Measurements from ENCODE around the gene PRKD2. TPM values are rescaled to one million over a fixed set of nuclear protein-coding genes. Genes with fewer than 3 reads are reported as not detected.

The PRKD2 gene
- total and polyA plus RNA-seq, 8 donors = 7.0 to 50.6 (median 26.3) TPM

DNA sequence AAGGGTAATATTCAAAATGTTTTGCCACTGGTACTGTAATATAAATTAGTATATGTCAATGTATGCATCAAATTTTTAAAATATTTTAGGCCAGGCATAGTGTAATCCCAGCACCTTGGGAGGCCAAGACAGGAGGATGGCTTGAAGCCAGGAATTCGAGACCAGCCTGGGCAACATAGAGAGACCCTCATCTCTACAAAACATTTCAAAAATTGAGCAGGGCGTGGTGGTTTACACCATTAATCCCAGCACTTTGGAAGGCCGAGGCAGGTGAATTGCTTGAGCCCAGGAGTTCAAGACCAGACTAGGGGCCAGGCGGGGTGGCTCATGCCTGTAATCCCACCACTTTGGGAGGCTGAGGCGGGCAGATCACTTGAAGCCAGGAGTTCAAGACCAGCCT lies 43.4 kb upstream of the PRKD2 start:
- Histone ChIP-seq H3K4me1 (peaks cover 0 to 43% (median 12%) of the 10 kb centered on the region in 4 donors), H3K27me3 (no peaks in the 10 kb centered on the region), H3K27ac (peak overlapping the region in 4 of 5 donors; percentile 46 to 74 (median 68)), H3K4me3 (no peak overlapping the region), H3K9me3 (no peaks in the 10 kb centered on the region), H3K36me3 (peaks cover 0 to 18% (median 14%) of the 10 kb centered on the region in 4 donors)
- WGBS, 5 donors = 86 to 98% (median 93%) methylated on average over 5 of the region's 5 CpGs
- TF ChIP-seq POLR2AphosphoS5 (IDR thresholded peaks at IDR 0.05) (no peak), EP300 (IDR thresholded peaks at IDR 0.05) (no peak), POLR2A (IDR thresholded peaks at IDR 0.05) (no peak)
- TF ChIP-seq, protein P1, sequence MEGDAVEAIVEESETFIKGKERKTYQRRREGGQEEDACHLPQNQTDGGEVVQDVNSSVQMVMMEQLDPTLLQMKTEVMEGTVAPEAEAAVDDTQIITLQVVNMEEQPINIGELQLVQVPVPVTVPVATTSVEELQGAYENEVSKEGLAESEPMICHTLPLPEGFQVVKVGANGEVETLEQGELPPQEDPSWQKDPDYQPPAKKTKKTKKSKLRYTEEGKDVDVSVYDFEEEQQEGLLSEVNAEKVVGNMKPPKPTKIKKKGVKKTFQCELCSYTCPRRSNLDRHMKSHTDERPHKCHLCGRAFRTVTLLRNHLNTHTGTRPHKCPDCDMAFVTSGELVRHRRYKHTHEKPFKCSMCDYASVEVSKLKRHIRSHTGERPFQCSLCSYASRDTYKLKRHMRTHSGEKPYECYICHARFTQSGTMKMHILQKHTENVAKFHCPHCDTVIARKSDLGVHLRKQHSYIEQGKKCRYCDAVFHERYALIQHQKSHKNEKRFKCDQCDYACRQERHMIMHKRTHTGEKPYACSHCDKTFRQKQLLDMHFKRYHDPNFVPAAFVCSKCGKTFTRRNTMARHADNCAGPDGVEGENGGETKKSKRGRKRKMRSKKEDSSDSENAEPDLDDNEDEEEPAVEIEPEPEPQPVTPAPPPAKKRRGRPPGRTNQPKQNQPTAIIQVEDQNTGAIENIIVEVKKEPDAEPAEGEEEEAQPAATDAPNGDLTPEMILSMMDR (IDR thresholded peaks at IDR 0.05) = no peak
- DNase-seq = no peak
- intact Hi-C loops (cut with DNase I; ENCODE audit: low total_unique reads) = no loop called here

- WGBS, 5 donors = 45 to 64% (median 59%) methylated on average over 7 of the region's 7 CpGs
- Histone ChIP-seq H3K4me1 (peaks cover 0 to 48% (median 14%) of the 10 kb centered on the region in 4 donors), H3K27me3 (no peaks in the 10 kb centered on the region), H3K9me3 (no peaks in the 10 kb centered on the region), H3K36me3 (peaks cover 0 to 18% (median 15%) of the 10 kb centered on the region in 4 donors), H3K27ac (peak overlapping the region in 4 of 5 donors; percentile 45 to 74 (median 60)), H3K4me3 (no peak overlapping the region)
- TF ChIP-seq POLR2AphosphoS5 (IDR thresholded peaks at IDR 0.05) (peak in 1 of 3 donors; percentile 22), EP300 (IDR thresholded peaks at IDR 0.05) (peak; percentile 14)
- TF ChIP-seq, protein P1 (IDR thresholded peaks at IDR 0.05) = no peak
- intact Hi-C loops (cut with DNase I; ENCODE audit: low total_unique reads) = loop anchor here (5.0 to 10.0 kb wide), 2 partner anchors 82 to 235 kb away; no protein-coding TSS in a partner anchor
- peak in 1 of 2 donors; percentile 52 for DNase-seq
These were observed 43.0 kb upstream of the PRKD2 start for GRCh38 chr19:46759817-46760333.

DNA sequence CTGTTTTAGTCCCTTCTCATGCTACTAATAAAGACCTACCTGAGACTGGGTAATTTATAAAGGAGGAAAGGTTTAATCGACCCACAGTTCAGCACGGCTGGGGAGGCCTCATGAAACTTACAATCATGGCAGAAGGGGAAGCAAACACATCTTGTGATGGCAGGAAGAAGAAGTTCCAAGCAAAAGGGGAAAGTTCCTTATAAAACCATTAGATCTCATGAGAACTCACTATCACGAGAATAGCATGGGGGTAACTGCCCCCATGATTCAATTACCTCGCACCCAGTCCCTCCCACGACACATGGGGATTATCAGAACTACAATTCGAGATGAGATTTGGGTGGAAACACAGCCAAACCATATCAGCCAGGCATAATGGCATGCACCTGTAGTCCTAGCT lies 42.3 kb upstream of the PRKD2 start:
- TF ChIP-seq POLR2A (IDR thresholded peaks at IDR 0.05) (no peak), POLR2AphosphoS5 (IDR thresholded peaks at IDR 0.05) (no peak), EP300 (IDR thresholded peaks at IDR 0.05) (no peak)
- TF ChIP-seq, protein P1 (IDR thresholded peaks at IDR 0.05) = no peak
- WGBS, 5 donors = 63 to 82% (median 79%) methylated on average over 6 of the region's 6 CpGs
- intact Hi-C loops (cut with DNase I; ENCODE audit: low total_unique reads) = loop anchor here (5.0 to 10.0 kb wide), 2 partner anchors 83 to 236 kb away; no protein-coding TSS in a partner anchor
- Histone ChIP-seq H3K27ac (peak overlapping the region in 4 of 5 donors; percentile 45 to 72 (median 58)), H3K4me1 (peaks cover 0 to 52% (median 14%) of the 10 kb centered on the region in 4 donors), H3K4me3 (no peak overlapping the region), H3K9me3 (no peaks in the 10 kb centered on the region), H3K27me3 (no peaks in the 10 kb centered on the region), H3K36me3 (peaks cover 0 to 18% (median 15%) of the 10 kb centered on the region in 4 donors)
- no peak for DNase-seq

DNA sequence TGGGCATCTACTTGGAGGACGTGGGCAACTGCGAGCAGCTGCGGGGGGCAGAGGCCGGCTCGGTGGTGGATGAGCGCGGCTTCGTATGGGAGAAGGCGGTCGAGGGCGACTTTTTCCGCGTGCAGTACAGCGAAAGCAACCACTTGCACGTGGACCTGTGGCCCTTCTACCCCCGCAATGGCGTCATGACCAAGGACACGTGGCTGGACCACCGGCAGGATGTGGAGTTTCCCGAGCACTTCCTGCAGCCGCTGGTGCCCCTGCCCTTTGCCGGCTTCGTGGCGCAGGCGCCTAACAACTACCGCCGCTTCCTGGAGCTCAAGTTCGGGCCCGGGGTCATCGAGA lies 39.6 kb upstream of the PRKD2 start:
- peak in 1 of 2 donors; percentile 50 for DNase-seq
- Histone ChIP-seq H3K4me3 (no peak overlapping the region), H3K9me3 (no peaks in the 10 kb centered on the region), H3K27ac (no peak overlapping the region), H3K36me3 (peaks cover 0 to 32% (median 24%) of the 10 kb centered on the region in 4 donors), H3K4me1 (peaks cover 0 to 55% (median 14%) of the 10 kb centered on the region in 4 donors), H3K27me3 (no peaks in the 10 kb centered on the region)
- TF ChIP-seq, protein P1 (IDR thresholded peaks at IDR 0.05) = no peak
- TF ChIP-seq EP300 (IDR thresholded peaks at IDR 0.05) = no peak
- TF ChIP-seq POLR2A (IDR thresholded peaks at IDR 0.05) = no peak
- no peak for TF ChIP-seq POLR2AphosphoS5 (IDR thresholded peaks at IDR 0.05)
- intact Hi-C loops (cut with DNase I; ENCODE audit: low total_unique reads) = loop anchor here (5.0 to 10.0 kb wide), 2 partner anchors 86 to 238 kb away; no protein-coding TSS in a partner anchor
- 79 to 93% (median 86%) methylated on average over 23 to 30 of the region's 30 CpGs for WGBS, 5 donors
